ENCODE data around the gene ATXN7L1. TPM values are rescaled to one million over a fixed set of nuclear protein-coding genes. Genes with fewer than 3 reads are reported as not detected.

ATXN7L1 gene
- total and polyA plus RNA-seq, 2 of the 13 experiments (the other 11 are each of a cell fraction or from before 2014, with no cell fraction given): 4.1 to 7.8 TPM

DNA sequence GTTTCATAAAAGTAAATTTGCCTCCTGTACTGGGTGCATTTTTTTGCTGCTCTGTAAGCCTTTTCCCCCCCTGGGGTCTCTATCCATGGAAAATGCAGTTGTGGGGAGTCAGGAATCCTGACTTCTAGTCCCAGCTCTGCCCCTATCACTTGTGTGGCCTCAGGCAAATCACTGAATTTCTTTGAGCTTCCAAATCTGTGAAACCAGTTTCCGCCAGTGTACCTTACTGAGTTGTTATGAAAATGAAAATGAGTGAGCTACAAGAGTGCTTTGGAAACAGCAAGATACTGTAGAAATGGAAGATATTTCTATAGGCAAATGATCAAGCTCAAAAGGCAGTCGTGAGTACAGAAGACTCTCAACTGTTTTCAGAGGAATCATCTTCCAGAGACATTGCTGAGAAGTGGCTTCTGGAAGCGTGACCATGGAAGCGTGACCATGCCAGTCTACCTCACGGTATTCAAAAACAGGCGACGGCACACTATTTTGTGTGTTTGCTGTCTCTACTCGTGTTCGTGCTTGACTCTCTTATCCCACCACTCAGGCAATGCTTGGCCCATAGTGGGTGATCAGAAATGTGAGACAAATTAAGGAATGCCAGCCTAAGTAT is 107.4 kb downstream of the ATXN7L1 start:
- in situ Hi-C loops (cut with HindIII; ENCODE audit: extremely low pct_ligation_motif_present, low pct_unique_long_range_greater_than_20kb) (loop anchor here (10.0 kb wide), 1 partner anchor 246 kb away; no protein-coding TSS in a partner anchor), intact Hi-C loops (cut with micrococcal nuclease; ENCODE audit: unreplicated experiment) (no loop called here)
- POLR2A ChIA-PET: interaction anchor here (1.1 kb wide), 1 partner anchor 9 kb away, joined by 3 read pairs; no protein-coding TSS in a partner anchor
- H2AFZ ChIP-seq (ENCODE audit: low read length): no peak overlapping the region
- no peaks in the 10 kb centered on the region for H3K27me3 ChIP-seq (ENCODE audit: control insufficient read depth in 1 of 2, insufficient read depth in 2 of 2, low read length in 2 of 2)
- no peak for TF ChIP-seq REXO4 (CRISPR knock-in tag; IDR thresholded peaks at IDR 0.05; ENCODE audit: borderline replicate concordance)
- TF ChIP-seq SIN3B (IDR thresholded peaks at IDR 0.05; ENCODE audit: low read length): no peak
- no peak for TF ChIP-seq ZSCAN12 (CRISPR knock-in tag; IDR thresholded peaks at IDR 0.05)
- no peak for TF ChIP-seq NR2F6 (IDR thresholded peaks at IDR 0.05)
- no peak for TF ChIP-seq NR2F6 (CRISPR knock-in tag; IDR thresholded peaks at IDR 0.05)
- TF ChIP-seq KLF6 (CRISPR knock-in tag; IDR thresholded peaks at IDR 0.05): no peak
- no peak for TF ChIP-seq STAG1 (CRISPR knock-in tag; IDR thresholded peaks at IDR 0.05)
- TF ChIP-seq, protein P1, sequence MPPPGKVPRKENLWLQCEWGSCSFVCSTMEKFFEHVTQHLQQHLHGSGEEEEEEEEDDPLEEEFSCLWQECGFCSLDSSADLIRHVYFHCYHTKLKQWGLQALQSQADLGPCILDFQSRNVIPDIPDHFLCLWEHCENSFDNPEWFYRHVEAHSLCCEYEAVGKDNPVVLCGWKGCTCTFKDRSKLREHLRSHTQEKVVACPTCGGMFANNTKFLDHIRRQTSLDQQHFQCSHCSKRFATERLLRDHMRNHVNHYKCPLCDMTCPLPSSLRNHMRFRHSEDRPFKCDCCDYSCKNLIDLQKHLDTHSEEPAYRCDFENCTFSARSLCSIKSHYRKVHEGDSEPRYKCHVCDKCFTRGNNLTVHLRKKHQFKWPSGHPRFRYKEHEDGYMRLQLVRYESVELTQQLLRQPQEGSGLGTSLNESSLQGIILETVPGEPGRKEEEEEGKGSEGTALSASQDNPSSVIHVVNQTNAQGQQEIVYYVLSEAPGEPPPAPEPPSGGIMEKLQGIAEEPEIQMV (CRISPR knock-in tag; IDR thresholded peaks at IDR 0.05; ENCODE audit: low read depth): no peak
- TF ChIP-seq NR3C1 (CRISPR knock-in tag; IDR thresholded peaks at IDR 0.05): no peak
- TF ChIP-seq, protein P2, sequence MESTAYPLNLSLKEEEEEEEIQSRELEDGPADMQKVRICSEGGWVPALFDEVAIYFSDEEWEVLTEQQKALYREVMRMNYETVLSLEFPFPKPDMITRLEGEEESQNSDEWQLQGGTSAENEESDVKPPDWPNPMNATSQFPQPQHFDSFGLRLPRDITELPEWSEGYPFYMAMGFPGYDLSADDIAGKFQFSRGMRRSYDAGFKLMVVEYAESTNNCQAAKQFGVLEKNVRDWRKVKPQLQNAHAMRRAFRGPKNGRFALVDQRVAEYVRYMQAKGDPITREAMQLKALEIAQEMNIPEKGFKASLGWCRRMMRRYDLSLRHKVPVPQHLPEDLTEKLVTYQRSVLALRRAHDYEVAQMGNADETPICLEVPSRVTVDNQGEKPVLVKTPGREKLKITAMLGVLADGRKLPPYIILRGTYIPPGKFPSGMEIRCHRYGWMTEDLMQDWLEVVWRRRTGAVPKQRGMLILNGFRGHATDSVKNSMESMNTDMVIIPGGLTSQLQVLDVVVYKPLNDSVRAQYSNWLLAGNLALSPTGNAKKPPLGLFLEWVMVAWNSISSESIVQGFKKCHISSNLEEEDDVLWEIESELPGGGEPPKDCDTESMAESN (CRISPR knock-in tag; conservative IDR thresholded peaks at IDR 0.05): no peak
- TF ChIP-seq, protein P3, sequence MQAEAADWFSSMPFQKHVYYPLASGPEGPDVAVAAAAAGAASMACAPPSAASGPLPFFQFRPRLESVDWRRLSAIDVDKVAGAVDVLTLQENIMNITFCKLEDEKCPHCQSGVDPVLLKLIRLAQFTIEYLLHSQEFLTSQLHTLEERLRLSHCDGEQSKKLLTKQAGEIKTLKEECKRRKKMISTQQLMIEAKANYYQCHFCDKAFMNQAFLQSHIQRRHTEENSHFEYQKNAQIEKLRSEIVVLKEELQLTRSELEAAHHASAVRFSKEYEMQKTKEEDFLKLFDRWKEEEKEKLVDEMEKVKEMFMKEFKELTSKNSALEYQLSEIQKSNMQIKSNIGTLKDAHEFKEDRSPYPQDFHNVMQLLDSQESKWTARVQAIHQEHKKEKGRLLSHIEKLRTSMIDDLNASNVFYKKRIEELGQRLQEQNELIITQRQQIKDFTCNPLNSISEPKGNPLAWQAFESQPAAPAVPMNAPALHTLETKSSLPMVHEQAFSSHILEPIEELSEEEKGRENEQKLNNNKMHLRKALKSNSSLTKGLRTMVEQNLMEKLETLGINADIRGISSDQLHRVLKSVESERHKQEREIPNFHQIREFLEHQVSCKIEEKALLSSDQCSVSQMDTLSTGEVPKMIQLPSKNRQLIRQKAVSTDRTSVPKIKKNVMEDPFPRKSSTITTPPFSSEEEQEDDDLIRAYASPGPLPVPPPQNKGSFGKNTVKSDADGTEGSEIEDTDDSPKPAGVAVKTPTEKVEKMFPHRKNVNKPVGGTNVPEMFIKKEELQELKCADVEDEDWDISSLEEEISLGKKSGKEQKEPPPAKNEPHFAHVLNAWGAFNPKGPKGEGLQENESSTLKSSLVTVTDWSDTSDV (CRISPR knock-in tag; IDR thresholded peaks at IDR 0.05): no peak
- WGBS (ENCODE audit: low lambda C conversion rate): 97% methylated on average over 9 of the region's 9 CpGs
- no peaks in the 10 kb centered on the region for H3K36me3 ChIP-seq (replicated peaks in 1 of 2; ENCODE audit: control insufficient read depth in 1 of 2, insufficient read depth in 2 of 2, low read length in 2 of 2)
- peaks cover 7% of the 10 kb centered on the region; the same call in 1 of the 2 replicates for H3K4me1 ChIP-seq (ENCODE audit: insufficient read depth, low read length)
- CTCF ChIA-PET (ENCODE audit: low intra/inter-chr PET ratio, low total read pairs): no interaction called here
- BruUV-seq (replicated peaks): no TSS peak
- FAIRE-seq (no peak), DNase-seq (ENCODE audit: low spot score) (no peak), ATAC-seq (no peak)
- H3K9ac ChIP-seq (ENCODE audit: insufficient read depth, low read depth, low read length): no peak overlapping the region
- H3K27ac ChIP-seq (ENCODE audit: extremely low read length, insufficient read depth, low read length): no peak overlapping the region
- no peak overlapping the region for H3K4me2 ChIP-seq (ENCODE audit: low read depth, low read length)
- H4K20me1 ChIP-seq (ENCODE audit: insufficient read depth, low read length): no peaks in the 10 kb centered on the region
- H3K9me3 ChIP-seq (ENCODE audit: low read length): no peaks in the 10 kb centered on the region
- H3K79me2 ChIP-seq (ENCODE audit: insufficient read depth, low read length): no peaks in the 10 kb centered on the region
- H3K4me3 ChIP-seq (replicated peaks in 1 of 3; ENCODE audit: insufficient read depth in 1 of 3, low read depth in 2 of 3, low read length in 3 of 3): no peak overlapping the region
